Measurements from ENCODE around the gene KLK7.
"Not testable (repeated sequence)": the region's sequence is repeated elsewhere in the genome, so short reads cannot be mapped to it uniquely, and the experiment has no call there.

Gene KLK7

DNA sequence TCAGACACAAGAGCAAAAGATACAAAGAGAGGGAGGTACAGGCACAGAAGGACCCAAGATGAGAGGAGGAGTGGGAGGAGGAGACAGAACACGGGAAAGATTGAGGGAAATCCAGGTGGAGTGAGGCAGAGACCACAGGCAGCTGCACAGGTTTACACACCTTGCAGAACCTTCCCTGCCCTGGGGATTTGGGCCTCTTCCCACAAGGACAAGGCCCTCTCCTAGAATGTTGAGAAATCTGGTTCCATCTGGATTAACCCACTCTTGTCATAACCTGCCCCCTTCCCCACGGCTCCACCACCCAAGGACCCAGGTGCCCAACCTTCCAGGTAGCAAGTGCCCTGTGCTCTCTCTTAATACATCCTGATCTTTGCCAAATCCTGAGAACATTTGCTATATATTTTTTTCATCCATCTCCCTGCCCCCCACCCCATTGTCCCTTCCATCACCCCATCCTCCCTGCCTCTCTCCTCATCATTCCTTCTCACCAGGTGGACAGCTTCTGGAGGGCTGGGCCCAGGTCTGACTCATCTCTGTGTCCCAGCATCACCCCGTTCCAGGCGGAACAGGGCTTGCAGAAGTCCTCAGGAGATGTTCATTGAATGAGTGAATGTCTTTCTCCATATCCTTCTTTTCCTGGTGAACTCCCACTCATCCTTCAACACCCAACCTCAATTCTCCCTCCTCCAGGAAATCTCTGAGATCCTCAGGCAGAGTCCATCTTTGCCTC, 26.5 kb upstream of the KLK7 start:
- no peak for DNase-seq (ENCODE audit: low spot score)

DNA sequence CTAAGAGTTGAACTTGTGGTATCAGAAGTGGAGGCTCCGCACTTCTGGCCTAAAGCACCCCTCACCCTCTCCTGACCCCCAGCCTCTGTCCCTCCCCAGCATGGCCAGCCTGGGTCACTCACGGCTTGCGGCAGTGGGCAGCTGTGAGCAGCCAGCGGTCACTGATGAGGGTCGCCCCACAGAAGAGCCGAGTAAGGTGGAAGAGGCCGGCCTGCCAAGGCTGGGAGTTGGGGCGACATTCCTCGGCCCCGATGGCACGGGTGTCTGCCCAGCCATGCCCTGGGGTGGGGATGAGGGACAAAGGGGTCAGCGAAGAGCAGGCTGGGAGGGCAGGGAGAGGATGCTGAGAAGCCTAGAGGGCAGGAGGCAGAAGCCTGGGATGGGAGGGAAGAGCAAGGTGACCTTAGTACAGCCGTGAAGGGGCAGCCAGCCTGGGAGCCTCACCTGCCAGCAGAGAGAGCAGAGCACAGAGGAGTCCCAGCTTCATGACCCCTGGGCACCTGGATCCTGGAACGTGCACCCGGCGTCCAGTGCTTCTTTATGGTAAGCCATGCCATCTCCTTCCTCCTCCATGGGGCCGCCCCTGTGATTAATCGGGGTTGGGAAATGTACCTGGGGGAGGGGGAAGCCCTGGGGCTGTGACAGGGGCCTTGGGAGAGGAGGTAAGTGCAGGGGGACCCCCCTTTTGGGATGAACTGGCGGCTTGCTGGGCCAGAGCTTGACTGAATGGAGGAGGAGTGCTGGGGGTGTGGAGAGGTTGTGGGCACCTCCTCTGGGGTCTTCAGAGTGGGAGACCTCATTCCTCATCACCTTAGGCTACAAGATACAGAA, 25.6 kb upstream of the KLK7 start:
- no peak for DNase-seq (ENCODE audit: low spot score)

DNA sequence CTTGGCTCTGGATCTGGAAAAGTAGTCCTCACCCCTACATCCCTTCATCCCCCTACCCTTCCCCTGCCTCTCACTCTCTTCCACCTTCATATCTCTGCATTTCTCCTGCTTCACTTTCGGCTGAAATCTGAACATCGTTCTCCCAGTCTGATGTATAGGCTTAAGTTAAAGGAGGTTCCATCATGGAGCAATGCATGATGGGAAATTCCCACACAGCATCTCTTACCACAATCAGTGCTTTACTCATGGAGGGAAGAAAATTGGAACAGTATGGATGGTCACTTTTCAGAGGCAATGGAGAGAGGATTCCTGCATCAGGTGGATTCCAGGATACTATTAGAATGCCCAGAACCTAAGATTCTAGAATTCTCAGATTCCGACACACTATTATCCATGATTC, 23.8 kb upstream of the KLK7 start:
- no peak for DNase-seq (ENCODE audit: low spot score)

DNA sequence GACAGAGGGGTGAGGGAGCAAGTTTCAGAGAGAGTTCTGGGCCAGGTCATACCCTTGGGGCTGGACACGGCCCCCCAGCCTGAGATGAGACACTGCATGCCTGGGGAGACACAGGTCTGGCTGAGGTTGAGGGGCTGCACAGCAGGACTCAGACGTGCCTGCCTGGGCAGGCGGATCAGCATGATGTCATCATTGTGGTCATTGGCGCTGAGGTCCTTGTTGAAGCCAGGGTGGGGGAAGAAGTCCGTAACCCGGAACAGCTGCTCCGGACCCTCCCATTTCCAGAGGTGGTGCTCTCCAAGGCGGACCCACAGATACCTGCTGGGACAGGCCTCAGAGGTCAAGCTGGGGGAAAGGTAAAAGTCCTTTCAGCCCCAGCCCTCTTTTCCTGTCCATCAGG, 22.7 kb upstream of the KLK7 start:
- no peak for DNase-seq (ENCODE audit: low spot score)

DNA sequence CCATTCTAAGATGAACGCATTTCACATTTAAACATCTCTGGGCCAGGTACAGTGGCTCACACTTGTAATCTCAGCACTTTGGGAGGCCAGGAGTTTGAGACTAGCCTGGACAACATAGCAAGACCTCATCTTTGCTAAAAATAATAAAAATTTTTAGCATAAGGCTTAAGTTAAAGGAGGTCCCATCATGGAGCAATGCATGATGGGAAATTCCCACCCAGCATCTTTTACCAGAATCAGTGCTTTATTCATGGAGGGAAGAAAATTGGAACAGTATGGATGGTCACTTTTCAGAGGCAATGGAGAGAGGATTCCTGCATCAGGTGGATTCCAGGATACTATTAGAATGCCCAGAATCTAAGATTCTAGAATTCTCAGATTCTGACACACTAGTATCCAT, 21.5 kb upstream of the KLK7 start:
- DNase-seq (ENCODE audit: low spot score) = no peak

DNA sequence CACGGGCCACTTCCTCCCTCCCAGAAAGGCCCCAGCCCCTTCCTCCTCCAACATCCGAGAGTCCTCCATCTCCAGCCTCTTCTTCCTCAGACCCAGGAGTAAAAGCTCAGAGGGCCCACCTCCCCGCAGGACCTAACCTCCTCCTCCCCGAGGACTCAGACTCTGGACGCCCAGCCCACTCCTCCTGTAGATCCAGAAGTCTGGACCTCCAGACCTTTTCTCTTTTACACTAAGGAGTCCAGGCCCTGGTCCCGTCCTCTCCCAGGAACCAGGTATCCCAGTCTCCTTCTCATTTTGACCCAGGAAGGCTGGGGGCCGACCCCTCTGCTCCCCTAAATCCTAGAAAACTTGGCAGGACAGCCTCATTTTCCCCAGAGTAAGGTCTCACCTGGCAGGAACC, 19.6 kb upstream of the KLK7 start:
- no peak for DNase-seq (ENCODE audit: low spot score)

DNA sequence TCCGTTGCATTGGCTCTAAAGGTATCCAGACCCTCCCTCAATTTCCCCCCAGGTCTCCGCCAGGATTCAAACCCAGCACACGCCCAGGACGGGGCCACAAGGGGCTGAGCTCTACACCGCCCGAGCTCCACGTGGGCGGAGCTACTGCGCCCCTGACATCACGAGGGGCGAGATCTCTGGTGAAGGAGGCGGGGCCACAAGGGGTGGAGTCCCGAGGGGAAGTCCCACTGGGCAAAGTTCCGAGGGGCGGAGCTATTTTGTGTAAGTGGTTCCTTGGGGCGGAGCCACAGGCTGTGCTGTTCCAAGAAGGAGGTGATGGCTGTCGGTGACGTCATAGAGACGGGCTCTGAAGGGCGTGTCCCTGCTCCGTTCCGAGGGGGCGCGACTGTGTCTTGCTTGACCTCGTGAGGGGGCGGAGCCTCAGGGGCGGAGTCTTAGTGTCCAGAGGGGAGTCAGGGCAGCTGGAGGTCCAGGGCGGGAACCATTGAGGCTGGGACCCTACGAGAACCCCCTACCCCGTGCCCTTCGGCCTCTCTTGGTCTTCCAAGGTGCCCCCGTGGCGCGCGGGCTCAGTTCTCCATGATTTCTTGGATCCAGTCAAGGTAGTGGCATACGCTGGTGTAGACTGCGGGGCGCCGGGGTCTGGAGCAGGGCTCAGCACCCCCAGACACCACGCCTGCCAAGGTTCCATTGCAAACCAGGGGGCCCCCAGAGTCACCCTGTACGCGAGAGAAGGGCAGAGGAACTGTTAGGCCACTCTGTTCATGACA, 19.0 kb upstream of the KLK7 start:
- DNase-seq (ENCODE audit: low spot score) = no peak

DNA sequence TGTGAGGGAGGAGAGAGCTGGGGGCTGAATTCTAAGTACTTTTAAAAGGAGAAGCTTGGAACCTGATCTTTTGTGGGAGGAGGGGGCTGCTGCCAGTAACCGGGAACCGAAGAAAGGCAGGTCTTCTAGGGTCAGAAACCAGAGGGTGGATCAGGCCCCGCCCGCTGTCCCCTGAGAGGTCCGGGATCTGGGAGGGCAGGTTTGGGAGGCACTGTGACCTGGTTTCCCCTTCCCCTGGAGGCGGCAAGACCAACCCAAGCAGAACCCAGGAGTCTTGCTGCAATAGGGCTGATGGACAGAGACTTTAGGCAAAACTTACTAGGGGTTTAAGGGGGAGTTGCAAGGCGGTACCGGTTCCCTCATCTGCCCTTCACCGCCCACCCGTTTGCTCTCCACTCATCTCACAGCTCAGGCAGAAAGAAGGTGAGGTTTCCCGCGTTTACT, 18.4 kb upstream of the KLK7 start:
- DNase-seq (ENCODE audit: low spot score) = no peak

DNA sequence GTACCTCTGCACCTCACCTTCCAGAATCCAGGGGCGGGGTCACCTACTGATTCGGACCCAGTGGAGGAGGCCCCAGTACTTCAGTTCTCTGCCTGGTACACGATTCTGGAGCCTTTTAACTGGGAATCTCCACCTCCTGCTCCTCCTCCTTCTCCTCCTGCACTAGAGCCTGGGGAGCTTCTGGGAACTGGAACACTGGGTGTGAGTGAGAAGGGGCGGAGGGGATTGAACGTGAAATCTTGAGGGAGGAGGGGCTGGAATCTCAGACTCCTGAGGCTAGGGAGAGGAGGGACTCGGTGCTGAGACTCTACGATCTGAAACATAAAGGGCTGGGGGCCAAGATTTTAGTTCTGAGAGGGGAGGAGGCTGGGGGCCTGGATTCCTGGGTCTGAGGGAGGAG, 17.8 kb upstream of the KLK7 start, which contains the start of gene KLK8:
KLK8 (minus strand) TSS at position 90 of the 400 bp plus-strand sequence. CDS start 437 bp downstream, outside the sequence.
- DNase-seq (ENCODE audit: low spot score) = no peak

DNA sequence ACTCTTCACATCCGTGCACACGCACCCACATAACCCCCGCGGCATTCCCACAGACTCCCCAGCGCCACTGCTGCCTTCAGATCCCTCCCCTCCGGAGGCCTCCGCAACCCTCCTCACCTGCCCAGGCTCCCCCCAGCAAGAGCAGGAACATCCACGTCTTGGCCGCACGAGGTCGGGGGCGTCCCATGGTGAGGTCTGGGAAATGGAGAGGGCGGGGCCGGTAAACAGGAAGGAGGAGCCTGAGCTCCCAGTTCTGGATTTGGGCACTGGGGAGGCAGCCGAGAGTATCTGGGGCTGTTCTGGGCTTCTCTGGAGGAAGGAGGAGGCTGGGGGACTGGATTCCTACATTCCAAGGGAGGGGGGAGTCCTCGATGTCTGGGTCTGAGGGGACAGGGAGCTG, 17.3 kb upstream of the KLK7 start:
- DNase-seq (ENCODE audit: low spot score) = no peak

DNA sequence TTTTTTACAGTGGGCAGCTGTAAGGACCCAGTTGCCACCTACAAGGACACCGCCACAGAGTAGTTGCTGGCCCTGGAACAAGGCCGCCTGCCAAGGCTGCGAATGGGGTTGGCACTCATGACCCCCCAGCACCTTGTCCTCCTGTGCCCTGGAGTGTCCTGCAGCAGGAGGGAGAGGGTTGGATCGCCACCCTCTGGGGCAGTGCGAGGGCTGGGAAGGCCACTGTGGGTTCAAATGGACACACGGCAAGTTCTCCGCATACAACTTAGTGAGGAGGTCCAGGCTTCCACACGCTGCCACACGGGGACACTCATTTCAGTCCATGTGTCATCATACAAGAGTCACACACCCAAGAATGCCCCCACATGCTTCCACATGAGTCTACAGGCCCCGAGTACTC, 16.7 kb upstream of the KLK7 start:
- no peak for DNase-seq (ENCODE audit: low spot score)

DNA sequence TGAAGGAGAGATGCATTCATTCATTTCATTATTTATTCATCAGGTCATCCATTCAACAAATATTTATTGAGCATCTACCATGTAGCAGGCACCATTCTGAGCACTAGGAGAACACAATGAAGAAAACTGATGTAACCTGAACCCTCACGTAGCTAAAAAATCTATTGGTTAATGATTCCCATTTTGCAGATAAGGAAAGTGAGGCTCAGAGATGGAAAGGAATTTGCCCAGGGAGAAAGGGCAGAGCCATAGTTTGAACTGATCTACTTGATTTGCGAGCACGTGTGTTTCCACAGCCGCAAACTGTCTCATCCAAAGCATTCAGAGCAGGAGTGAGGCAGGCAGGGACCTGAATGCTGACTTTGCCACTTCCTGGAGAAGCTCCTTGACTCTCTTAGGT, 15.0 kb upstream of the KLK7 start:
- no peak for DNase-seq (ENCODE audit: low spot score)

DNA sequence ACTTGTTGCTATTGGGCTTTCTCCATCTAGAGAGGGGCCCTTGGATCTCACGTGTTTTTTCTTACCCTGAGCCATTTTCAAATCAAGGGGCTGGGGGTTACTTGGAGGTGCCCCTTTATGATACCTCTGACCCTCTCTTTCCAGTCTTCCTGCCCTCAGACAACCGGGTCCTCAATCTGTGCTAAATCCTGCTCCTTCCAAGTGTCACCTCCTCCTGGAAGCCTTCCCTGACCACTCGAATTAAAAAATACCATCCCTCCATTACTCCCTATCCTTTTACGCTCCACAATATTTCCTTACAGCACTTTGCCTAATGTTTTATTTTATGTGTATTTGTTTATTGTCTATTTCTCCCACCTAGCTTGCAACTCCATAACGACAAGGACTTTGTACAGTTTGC, 14.3 kb upstream of the KLK7 start:
- no peak for DNase-seq (ENCODE audit: low spot score)

DNA sequence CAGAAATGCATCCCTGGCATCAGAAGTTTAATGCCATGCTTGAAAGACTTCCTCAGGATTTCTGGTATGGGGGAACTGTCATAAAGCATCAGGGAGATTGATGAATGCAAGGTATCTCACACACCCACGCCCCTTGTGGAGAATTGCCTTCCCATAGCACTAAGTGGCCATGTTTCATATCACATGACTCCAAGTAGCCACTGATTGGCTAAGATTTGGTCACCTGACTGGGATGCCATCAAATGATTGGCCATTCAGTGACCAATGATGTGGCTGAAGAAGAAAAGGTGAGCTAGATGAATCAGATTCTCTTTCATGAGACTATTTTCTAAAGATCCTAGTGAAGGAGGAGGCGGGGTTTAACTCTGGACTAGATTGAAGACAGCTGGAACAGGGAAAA, 10.4 kb upstream of the KLK7 start:
- no peak for DNase-seq (ENCODE audit: low spot score)

DNA sequence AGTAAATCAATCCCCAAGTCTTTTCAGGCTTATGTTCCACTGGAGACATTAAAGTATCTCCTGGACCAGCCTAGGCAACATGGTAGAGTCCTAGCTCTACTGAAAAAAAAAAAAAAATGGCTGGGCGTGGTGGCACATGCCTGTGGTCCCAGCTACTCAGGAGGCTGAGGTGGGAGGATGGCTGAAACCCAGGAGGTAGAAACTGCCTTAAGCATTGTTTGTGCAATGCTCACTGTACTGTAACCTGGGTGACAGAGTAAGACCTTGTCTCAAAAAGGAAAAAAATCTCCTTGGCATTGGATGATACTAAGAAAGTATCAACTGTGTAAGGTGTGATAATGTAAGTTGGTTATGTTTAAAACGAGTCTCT, 8.9 kb upstream of the KLK7 start:
- no peak for DNase-seq (ENCODE audit: low spot score)

DNA sequence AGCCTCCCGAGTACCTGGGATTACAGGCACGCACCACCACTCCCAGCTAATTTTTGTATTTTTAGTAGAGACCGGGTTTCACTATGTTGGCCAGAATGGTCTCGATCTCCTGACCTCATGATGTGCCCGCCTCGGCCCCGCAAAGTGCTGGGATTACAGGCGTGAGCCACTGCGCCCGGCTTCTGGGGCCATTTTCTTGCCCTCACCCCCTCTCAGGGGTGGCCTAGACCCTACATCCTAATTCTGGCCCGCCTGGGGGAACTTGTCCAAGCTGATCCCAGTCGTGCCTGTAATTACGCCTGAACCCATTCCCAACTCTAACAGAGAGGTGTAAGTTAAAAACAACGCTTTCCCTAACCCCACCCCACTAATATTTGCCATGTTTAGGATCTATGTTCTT, 699 bp upstream of the KLK7 start:
- not testable (repeated sequence) for DNase-seq (ENCODE audit: low spot score)

DNA sequence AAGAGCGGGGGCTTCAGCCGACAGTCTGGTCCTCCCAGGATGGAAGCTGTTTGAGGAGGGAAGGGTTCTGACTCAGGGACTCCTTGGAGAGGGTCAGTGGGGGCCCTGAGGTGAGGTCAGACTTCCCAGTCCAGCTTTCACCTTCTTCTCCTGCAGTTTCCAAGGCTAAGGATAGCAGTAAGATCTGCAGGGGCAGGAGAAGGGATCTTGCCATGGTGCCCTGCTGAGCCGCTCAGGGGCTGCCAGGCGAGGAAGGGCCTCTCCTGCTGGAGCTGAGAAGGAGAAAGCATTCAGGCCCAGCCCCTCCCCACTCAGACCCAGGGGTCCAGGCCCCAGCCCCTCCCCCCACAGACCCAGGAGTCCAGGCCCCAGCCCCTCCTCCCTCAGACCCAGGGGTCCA, 1.5 kb downstream of the KLK7 start:
- DNase-seq (ENCODE audit: low spot score) = no peak

DNA sequence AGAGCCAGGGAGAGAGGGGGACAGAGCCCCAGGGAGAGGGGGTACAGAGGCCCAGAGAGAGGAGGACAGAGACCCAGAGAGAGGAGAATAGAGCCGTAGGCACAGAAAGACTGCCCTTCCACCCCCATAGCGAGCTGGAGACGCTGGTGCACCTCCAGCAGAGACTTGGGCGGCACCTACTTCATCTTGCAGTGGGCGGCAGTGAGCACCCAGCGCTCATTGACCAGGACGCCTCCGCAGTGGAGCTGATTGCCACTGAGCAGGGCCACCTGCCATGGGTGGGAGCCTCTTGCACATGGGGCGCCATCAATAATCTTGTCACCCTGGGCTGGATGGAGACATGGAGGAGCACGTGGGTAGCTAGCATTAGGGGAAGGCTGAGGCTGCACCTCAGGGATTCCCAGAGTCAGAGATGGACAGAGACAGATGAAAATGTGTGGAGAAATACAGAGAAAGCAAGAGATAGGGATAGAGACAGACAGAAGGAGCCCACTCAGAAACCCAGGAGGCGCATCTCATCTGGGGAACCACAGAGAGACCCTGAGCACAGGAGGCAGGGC, 2.0 kb downstream of the KLK7 start:
- DNase-seq (ENCODE audit: low spot score) = no peak

DNA sequence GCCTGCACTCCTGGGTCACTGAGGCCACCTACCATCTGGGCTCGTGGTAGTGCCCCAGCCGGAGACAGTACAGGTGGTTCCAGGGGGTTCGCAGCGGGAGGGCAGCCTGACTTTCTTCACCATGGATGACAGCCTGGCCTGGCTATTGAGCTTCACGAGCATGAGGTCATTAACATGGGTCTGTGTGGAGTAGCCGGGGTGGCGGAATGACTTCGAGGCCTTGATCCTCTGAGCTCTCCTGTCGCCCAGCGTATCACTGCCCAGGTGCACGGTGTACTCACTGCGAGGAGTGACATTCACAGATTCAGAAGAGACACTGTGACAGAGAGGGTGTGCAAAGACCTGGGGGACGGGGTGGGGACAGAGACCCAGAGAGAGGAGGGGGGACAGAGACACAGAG, 3.5 kb downstream of the KLK7 start:
- no peak for DNase-seq (ENCODE audit: low spot score)

DNA sequence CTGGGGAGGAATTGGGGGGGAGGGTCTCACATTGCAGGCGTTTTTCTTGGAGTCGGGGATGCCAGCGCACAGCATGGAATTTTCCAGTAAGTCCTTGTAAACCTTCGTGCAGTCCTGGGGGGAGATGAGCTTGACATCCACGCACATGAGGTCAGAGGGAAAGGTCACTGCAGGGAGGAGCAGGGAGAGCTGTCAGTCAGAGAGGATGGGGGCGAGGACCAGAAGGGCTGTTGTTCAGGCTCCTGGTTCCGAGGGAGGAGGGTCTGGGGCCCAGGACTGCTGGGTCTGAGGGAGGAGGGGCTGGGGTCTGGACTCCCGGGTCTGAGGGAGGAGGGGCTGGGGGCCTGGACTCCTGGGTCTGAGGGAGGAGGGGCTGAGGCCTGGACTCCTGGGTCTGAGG, 4.0 kb downstream of the KLK7 start:
- no peak for DNase-seq (ENCODE audit: low spot score)

DNA sequence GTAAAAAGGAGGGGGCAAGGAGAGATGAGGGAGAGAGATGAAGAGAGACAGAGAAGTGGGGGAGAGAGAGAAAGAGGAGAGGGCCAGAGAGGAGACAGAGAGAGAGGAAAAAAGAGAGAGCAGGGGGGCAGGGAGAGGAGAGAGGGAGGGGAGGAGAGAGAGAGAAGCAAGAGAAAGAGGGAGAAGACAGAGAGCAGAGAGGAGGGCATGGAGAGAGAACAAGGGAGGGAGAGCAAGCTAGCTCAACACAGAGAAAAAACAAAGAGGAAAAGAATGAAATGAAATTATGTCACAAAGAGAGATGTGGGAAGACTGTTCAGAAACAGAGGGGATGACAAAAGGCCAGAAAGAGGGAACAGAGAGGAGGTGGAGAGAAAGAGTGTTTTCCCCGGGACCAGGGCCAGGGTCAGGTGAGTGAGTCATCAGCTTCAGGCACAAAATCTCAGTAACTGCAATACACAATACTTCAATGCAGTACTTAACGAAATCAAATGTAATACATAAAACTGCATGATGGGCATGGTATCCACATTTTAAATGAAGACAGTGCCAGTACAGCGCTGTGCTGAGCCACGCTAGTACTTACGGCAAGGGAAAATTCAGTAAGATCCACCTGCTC, 4.8 kb downstream of the KLK7 start:
- no peak for DNase-seq (ENCODE audit: low spot score)

DNA sequence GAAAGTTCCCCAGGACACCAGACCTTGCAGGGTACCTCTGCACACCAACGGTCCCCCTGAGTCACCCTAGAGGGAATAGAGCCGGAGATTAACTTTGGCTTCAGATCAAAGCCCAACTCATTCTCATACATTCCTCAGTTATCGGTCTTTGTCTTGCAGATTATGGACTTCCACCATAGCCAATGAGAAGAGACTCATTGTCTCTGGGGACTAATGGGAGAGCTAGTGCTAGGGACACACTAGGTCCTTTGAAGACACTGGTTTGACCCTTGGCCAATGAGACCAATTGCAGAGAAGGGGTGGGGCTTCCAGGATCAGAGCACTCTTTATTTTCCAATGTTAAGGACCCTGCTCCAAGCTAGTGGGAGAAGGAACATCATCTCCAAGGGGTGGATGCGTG, 6.1 kb downstream of the KLK7 start:
- DNase-seq (ENCODE audit: low spot score) = no peak

All from CD4-positive, alpha-beta T cell treated with Interleukin-6 at 100 ng/mL for 8 hours (primary cell).